Tibial nerve (tissue), 4 donors: ENCODE data around the gene PPP2R2C. TPM values are rescaled to one million over a fixed set of nuclear protein-coding genes. Genes with fewer than 3 reads are reported as not detected.

ENCODE experiments used
- DNase-seq, 2 donors: peaks; one replicate each; pipeline ENCODE4 v3.0.0-alpha.2; 2019; ENCODE audit warnings: low spot score in 2 of 2
- H3K27ac ChIP-seq, 4 donors: fragments of 200-600 bp; sonication (generic) in 3 of 4; one replicate each; pipeline ENCODE4 v1.5.1; 2017 to 2019; ENCODE audit warnings: mild to moderate bottlenecking in 1 of 4
- H3K27me3 ChIP-seq, 2 donors: fragments of 200-600 bp; sonication (generic) in 1 of 2; one replicate each; pipeline versions ENCODE4 v1.5.1 to v1.6.0; 2017 to 2019
- H3K36me3 ChIP-seq, 3 donors: fragments of 200-600 bp; sonication (generic); one replicate each; pipeline ENCODE4 v1.5.1; 2018 to 2019
- H3K4me1 ChIP-seq, 4 donors: fragments of 200-600 bp; sonication (generic) in 3 of 4; one replicate each; pipeline ENCODE4 v1.5.1; 2017 to 2019
- H3K4me3 ChIP-seq, 4 donors: fragments of 200-600 bp; sonication (generic) in 3 of 4; one replicate each; pipeline ENCODE4 v1.5.1; 2017 to 2019; ENCODE audit warnings: mild to moderate bottlenecking in 1 of 4, moderate library complexity in 1 of 4
- H3K9me3 ChIP-seq, 4 donors: fragments of 200-600 bp; sonication (generic) in 3 of 4; one replicate each; pipeline ENCODE4 v1.5.1; 2017 to 2019
- EP300 ChIP-seq, 2 donors: sonication (generic); formaldehyde crosslinking; IDR thresholded peaks; one replicate each; pipeline ENCODE4 v1.6.1; 2017; ENCODE audit warnings: antibody characterized with exemption in 2 of 2, mild to moderate bottlenecking in 1 of 2
- POLR2A ChIP-seq, 2 donors: fragments of 450-650 bp; IDR thresholded peaks; one replicate each; pipeline ENCODE4 v1.6.1; 2017; ENCODE audit warnings: antibody characterized with exemption in 2 of 2, mild to moderate bottlenecking in 2 of 2, moderate library complexity in 2 of 2
- WGBS, 2 donors: methylation state at CpG; one replicate each; pipeline ENCODE4 v1.1.5; 2018; 5-methylcytosine and 5-hydroxymethylcytosine counted together
- total RNA-seq, 4 donors: library from RNA; depleted of rRNA; stranded (reverse); fragments of >200 nt; gene quantifications; one replicate each; pipeline ENCODE4 v1.1.0, GENCODE V29; 2016
- TF ChIP-seq, protein P1 (sequence below), 5 experiments: fragments of 200-600 bp in 3 of 5; fragments of 450-650 bp in 2 of 5; sonication (generic) in 3 of 5; IDR thresholded peaks; one replicate each; pipeline ENCODE4 v1.5.1; 2016 to 2019; ENCODE audit warnings: antibody characterized with exemption in 5 of 5, mild to moderate bottlenecking in 3 of 5, moderate library complexity in 2 of 5

Gene PPP2R2C
- total RNA-seq, 4 donors from 2014 or later, result under 0.01 to 0.66 (median 0.42) TPM; not detected in 1

DNA sequence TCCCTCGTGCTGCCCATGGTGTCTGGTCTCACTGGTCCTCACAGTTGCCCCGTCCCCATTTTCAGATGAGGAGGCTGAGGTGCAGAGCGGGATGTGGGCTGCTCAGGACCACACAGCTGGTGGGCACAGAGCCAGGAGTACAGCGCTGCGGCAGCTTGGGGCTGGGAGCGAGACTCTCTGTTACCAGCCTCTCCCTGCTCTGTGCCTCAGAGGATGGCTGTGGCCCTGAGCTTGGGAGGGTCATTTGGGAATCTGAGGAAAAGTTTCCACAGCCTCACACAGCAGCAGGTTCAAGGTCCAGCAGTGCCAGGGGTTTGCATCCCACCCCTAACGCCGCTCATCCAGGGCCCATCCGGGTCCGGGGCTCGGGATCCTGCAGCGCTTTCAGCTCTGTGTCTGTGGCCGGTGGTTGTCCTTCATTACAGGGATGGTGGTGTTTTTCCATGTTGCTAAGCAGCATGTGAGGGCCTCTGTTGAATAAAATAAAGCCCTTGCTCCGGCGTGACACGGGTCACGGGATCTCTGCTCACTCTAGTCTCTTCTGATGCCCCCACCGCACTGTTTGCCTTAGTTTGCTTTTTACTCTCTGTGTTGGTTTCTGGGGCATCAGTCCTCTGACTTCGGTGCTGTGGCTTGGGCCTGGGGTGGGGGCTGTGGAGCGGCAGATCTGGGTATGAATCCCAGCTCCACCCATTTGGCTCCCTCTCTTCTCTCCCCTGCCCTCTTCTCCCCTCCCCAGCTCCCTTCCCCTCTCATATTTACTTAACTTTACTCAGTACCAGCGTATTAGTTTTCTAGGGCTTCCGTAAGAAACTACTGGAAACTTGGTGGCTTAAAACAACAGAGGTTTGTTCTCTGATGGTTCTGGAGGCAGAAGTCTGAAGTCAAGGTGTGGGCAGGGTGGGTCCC, 196.3 kb downstream of the PPP2R2C start:
- Histone ChIP-seq H3K4me1 (peaks cover 0 to 81% (median 57%) of the 10 kb centered on the region in 4 donors), H3K27me3 (no peaks in the 10 kb centered on the region), H3K9me3 (no peaks in the 10 kb centered on the region), H3K36me3 (peaks cover 0 to 39% (median 0%) of the 10 kb centered on the region in 3 donors), H3K4me3 (no peak overlapping the region), H3K27ac (peak overlapping the region in 2 of 4 donors; percentile 64 to 78)
- TF ChIP-seq, protein P1, sequence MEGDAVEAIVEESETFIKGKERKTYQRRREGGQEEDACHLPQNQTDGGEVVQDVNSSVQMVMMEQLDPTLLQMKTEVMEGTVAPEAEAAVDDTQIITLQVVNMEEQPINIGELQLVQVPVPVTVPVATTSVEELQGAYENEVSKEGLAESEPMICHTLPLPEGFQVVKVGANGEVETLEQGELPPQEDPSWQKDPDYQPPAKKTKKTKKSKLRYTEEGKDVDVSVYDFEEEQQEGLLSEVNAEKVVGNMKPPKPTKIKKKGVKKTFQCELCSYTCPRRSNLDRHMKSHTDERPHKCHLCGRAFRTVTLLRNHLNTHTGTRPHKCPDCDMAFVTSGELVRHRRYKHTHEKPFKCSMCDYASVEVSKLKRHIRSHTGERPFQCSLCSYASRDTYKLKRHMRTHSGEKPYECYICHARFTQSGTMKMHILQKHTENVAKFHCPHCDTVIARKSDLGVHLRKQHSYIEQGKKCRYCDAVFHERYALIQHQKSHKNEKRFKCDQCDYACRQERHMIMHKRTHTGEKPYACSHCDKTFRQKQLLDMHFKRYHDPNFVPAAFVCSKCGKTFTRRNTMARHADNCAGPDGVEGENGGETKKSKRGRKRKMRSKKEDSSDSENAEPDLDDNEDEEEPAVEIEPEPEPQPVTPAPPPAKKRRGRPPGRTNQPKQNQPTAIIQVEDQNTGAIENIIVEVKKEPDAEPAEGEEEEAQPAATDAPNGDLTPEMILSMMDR (IDR thresholded peaks at IDR 0.05), result no peak
- TF ChIP-seq POLR2A (IDR thresholded peaks at IDR 0.05) (no peak), EP300 (IDR thresholded peaks at IDR 0.05) (no peak)
- no peak for DNase-seq
- 37 to 40% methylated on average over 22 of the region's 22 CpGs for WGBS, 2 donors

DNA sequence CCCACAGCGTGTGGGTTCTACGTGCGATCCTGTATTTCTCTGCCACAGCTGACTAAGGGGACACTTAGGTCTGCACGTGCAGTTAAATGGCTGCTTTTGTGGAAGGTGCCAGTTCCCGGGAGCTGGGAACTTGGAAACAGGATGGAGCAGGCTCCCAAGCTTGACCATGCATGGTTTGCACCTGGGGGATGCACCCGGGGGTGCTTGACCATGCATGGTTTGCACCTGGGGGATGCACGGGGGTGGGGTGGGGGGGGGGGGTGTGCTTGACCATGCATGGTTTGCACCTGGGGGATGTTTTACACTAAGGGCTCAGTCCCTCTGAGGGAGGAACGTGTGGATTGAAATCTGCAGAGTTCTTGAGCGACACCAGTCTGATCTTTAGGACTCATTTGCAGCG, 197.1 kb downstream of the PPP2R2C start:
- H3K9me3 ChIP-seq, result no peaks in the 10 kb centered on the region

DNA sequence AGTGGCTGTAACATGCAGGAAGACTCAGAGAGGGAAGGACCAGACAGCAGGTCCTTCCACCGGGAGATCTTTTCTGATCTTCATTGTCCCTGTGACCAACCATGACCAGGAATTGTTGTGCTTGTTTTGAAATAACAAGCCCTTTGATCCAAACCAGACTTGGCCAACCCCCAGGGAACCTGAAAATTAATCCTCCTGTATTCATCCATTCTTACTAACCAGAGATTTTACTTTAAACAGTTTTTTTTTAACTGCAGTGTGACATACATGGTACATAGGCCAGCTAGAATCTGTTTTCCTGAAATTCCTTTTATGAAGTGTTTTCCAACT, 198.8 kb downstream of the PPP2R2C start:
- no peak for TF ChIP-seq EP300 (IDR thresholded peaks at IDR 0.05)
- TF ChIP-seq, protein P1 (IDR thresholded peaks at IDR 0.05), result no peak
- peaks cover 0 to 83% (median 60%) of the 10 kb centered on the region in 4 donors for H3K4me1 ChIP-seq
- no peak for DNase-seq
- H3K27ac ChIP-seq, result peak overlapping the region in 2 of 4 donors; percentile 9 to 76
- no peaks in the 10 kb centered on the region for H3K9me3 ChIP-seq
- no peak overlapping the region for H3K4me3 ChIP-seq
- H3K27me3 ChIP-seq, result no peaks in the 10 kb centered on the region
- H3K36me3 ChIP-seq, result peaks cover 0 to 14% (median 0%) of the 10 kb centered on the region in 3 donors
- 27 to 44% methylated on average over 1 of the region's 1 CpG for WGBS, 2 donors

More for the DNA sequence above, 197.1 kb downstream of the PPP2R2C start:
- no peak for TF ChIP-seq POLR2A (IDR thresholded peaks at IDR 0.05)
- TF ChIP-seq EP300 (IDR thresholded peaks at IDR 0.05), result no peak
- TF ChIP-seq, protein P1 (IDR thresholded peaks at IDR 0.05), result no peak
- no peak overlapping the region for H3K4me3 ChIP-seq
- H3K4me1 ChIP-seq, result peaks cover 0 to 88% (median 64%) of the 10 kb centered on the region in 4 donors
- no peak for DNase-seq
- H3K27me3 ChIP-seq, result no peaks in the 10 kb centered on the region
- WGBS, 2 donors, result 77 to 90% methylated on average over 8 to 10 of the region's 10 CpGs
- H3K36me3 ChIP-seq, result peaks cover 0 to 31% (median 0%) of the 10 kb centered on the region in 3 donors
- H3K27ac ChIP-seq, result no peak overlapping the region

DNA sequence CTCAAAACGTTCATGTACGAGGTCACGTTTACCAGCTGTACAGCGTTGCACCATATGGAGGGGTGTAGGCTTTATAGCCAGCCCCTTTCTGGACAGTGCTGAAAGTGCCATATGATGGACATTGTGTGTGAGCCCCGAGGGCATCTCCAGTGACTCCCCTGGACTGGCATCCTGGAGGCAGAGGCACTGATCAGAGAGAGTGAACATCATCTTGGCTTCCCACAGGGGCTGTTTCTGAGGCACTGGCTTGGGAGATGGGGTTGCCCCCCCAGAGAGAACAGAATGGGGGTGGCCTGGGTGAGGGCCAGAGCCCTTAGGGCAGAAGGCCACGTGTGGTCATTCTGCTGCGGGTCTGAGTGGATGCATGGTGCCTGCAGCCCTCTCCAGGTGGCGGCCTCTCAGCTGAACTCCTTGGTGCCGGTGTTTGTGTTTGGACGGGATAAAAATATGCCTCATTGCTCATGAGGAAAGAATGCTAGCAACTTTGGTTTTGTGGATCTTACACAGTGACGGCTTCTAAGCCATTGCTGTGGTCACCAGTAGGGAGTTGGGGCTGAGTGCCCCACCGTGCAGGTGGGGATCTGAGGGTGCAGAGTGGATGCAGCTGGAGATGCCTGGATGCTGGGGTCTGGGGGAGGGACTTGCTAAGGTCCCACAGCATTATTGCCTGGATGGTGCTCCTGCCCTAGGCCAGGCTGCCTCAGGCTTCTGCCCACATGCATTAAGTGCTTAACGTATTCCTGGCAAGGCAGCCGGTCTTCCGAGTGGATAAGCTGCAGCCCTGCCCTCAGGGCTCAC, 199.4 kb downstream of the PPP2R2C start:
- H3K27me3 ChIP-seq, result no peaks in the 10 kb centered on the region
- H3K9me3 ChIP-seq, result no peaks in the 10 kb centered on the region
- H3K36me3 ChIP-seq, result peaks cover 0 to 9% (median 0%) of the 10 kb centered on the region in 3 donors
- peaks cover 0 to 78% (median 55%) of the 10 kb centered on the region in 4 donors for H3K4me1 ChIP-seq
- peak overlapping the region in 3 of 4 donors; percentile 12 to 89 (median 81) for H3K27ac ChIP-seq
- no peak overlapping the region for H3K4me3 ChIP-seq
- DNase-seq, result no peak
- 25 to 29% methylated on average over 13 to 15 of the region's 15 CpGs for WGBS, 2 donors
- TF ChIP-seq POLR2A (IDR thresholded peaks at IDR 0.05), result no peak
- no peak for TF ChIP-seq EP300 (IDR thresholded peaks at IDR 0.05)
- TF ChIP-seq, protein P1 (IDR thresholded peaks at IDR 0.05), result no peak
